HL-60 (cell line): ENCODE measurements around the gene CCDC15.

Source experiments
- DNase-seq, 2 experiments: peaks; one replicate each; pipeline ENCODE4 v3.0.0-alpha.2; 2010 to 2020; ENCODE audit warnings: low read depth in 1 of 2, low spot score in 1 of 2
- H3K27ac ChIP-seq: fragments of 250-450 bp; sonication (Bioruptor Pico); replicated peaks from 2 replicates; pipeline ENCODE4 v1.5.1; 2020; ENCODE audit warnings: mild to moderate bottlenecking, moderate library complexity
- H3K27me3 ChIP-seq: fragments of 250-450 bp; sonication (Bioruptor Pico); 2 replicates; pipeline ENCODE4 v1.5.1; 2021; ENCODE audit warnings: mild to moderate bottlenecking, moderate library complexity; ENCODE audit not compliant: insufficient read depth, poor library complexity, severe bottlenecking
- H3K4me3 ChIP-seq: replicated peaks from 2 replicates; pipeline ENCODE4 v1.5.1; 2011; ENCODE audit warnings: mild to moderate bottlenecking, control low read depth, low read length; ENCODE audit not compliant: insufficient read depth
- CTCF ChIP-seq: IDR thresholded peaks from one replicate; pipeline ENCODE4 v1.5.1; 2011; ENCODE audit warnings: low read length, control low read depth, inconsistent platforms; ENCODE audit not compliant: insufficient read depth
- GABPA ChIP-seq: IDR thresholded peaks from 2 replicates; pipeline ENCODE4 v1.6.1; 2012; ENCODE audit warnings: low read depth
- POLR2AphosphoS5 ChIP-seq: IDR thresholded peaks from 2 replicates; pipeline ENCODE4 v1.6.1; 2012; ENCODE audit warnings: low read depth
- REST ChIP-seq: IDR thresholded peaks from 2 replicates; pipeline ENCODE4 v1.6.1; 2012; ENCODE audit warnings: low read depth; ENCODE audit not compliant: insufficient replicate concordance
- SPI1 ChIP-seq: IDR thresholded peaks from 2 replicates; pipeline ENCODE4 v1.6.1; 2012; ENCODE audit warnings: low read depth, mild to moderate bottlenecking, borderline replicate concordance

CCDC15 gene

GRCh38 chr11:125062218-125062930, 108.4 kb downstream of the CCDC15 start:
- DNase-seq: no peak
- H3K27ac ChIP-seq: no peak overlapping the region; the same call in 1 of the 2 replicates
- peak overlapping the region; percentile 70 for H3K4me3 ChIP-seq
- TF ChIP-seq SPI1 (no peak), REST (no peak), POLR2AphosphoS5 (no peak), GABPA (no peak), CTCF (no peak)
- no peaks in the 10 kb centered on the region for H3K27me3 ChIP-seq

GRCh38 chr11:125062931-125063428, 109.0 kb downstream of the CCDC15 start, which contains the start of gene SLC37A2:
Gene SLC37A2, plus strand, starts transcription at chr11:125063305. Its CDS starts 63 bp downstream, at chr11:125063368.
- Histone ChIP-seq H3K4me3 (peak within 1 kb of the TSS; percentile 70), H3K27me3 (no peaks in the 10 kb centered on the region), H3K27ac (no peak within 1 kb of the TSS; the same call in 1 of the 2 replicates)
- DNase-seq: peak; percentile 55 to 78
- TF ChIP-seq GABPA (no peak), POLR2AphosphoS5 (peak; percentile 57; the same call in 1 of the 2 replicates), REST (no peak)

GRCh38 chr11:125063429-125064043, 109.5 kb downstream of the CCDC15 start:
- DNase-seq: no peak
- Histone ChIP-seq H3K27ac (no peak overlapping the region), H3K4me3 (peak overlapping the region; percentile 70)

More at GRCh38 chr11:125063429-125064043, 109.5 kb downstream of the CCDC15 start:
- TF ChIP-seq CTCF: no peak
- TF ChIP-seq POLR2AphosphoS5: no peak
- no peak for TF ChIP-seq SPI1
- TF ChIP-seq GABPA: no peak
- TF ChIP-seq REST: no peak
- H3K27me3 ChIP-seq: no peaks in the 10 kb centered on the region
